Esophagus (tissue), 2 donors: ENCODE results near the gene CIC. TPM values are rescaled to one million over a fixed set of nuclear protein-coding genes. Genes with fewer than 3 reads are reported as not detected.
A peak's percentile ranks its signal among the peaks of the same experiment; 100 is the strongest.

Source experiments
- H3K27ac ChIP-seq, 2 donors: one replicate each; pipeline ENCODE4 v1.5.1; 2013; ENCODE audit warnings: low read depth in 2 of 2, mild to moderate bottlenecking in 2 of 2, inconsistent platforms in 1 of 2, low read length in 1 of 2, moderate library complexity in 1 of 2
- H3K27me3 ChIP-seq, 2 donors: one replicate each; pipeline ENCODE4 v1.6.1; 2013; ENCODE audit warnings: low read length in 2 of 2, control low read depth in 1 of 2, mild to moderate bottlenecking in 1 of 2; ENCODE audit not compliant: insufficient read depth in 2 of 2, control insufficient read depth in 1 of 2
- H3K36me3 ChIP-seq, 2 donors: one replicate each; pipeline ENCODE4 v1.6.1; 2013; ENCODE audit warnings: low read length in 1 of 2; ENCODE audit not compliant: control insufficient read depth in 2 of 2, insufficient read depth in 2 of 2
- H3K4me1 ChIP-seq, 2 donors: one replicate each; pipeline ENCODE4 v1.6.1; 2013; ENCODE audit warnings: low read length in 1 of 2; ENCODE audit not compliant: control insufficient read depth in 2 of 2, insufficient read depth in 2 of 2
- H3K4me3 ChIP-seq, 2 donors: one replicate each; pipeline ENCODE4 v1.5.1; 2013; ENCODE audit warnings: low read length in 2 of 2, mild to moderate bottlenecking in 2 of 2, low read depth in 1 of 2, moderate library complexity in 1 of 2
- H3K9me3 ChIP-seq, 2 donors: one replicate each; pipeline ENCODE4 v1.6.1; 2013; ENCODE audit warnings: mild to moderate bottlenecking in 2 of 2, low read depth in 1 of 2, low read length in 1 of 2, moderate library complexity in 1 of 2; ENCODE audit not compliant: control insufficient read depth in 2 of 2, insufficient read depth in 1 of 2
- WGBS, 2 donors: extraction: QIAGEN DNeasy Blood & Tissue Kit; methylation state at CpG; one replicate each; pipeline ENCODE4 v1.1.7; 2013; 5-methylcytosine and 5-hydroxymethylcytosine counted together
- polyA plus RNA-seq, 2 donors: library from polyadenylated mRNA; stranded (reverse); fragments of 200-250 nt; gene quantifications; one replicate each; pipeline ENCODE4 v1.2.3, GENCODE V29; 2013
- donor health status: healthy with polysubstance abuse.
- donor health status: Bipolar disorder and iron deficiency.

CIC gene
- polyA plus RNA-seq, 2 donors = 20.6 to 35.2 TPM

DNA sequence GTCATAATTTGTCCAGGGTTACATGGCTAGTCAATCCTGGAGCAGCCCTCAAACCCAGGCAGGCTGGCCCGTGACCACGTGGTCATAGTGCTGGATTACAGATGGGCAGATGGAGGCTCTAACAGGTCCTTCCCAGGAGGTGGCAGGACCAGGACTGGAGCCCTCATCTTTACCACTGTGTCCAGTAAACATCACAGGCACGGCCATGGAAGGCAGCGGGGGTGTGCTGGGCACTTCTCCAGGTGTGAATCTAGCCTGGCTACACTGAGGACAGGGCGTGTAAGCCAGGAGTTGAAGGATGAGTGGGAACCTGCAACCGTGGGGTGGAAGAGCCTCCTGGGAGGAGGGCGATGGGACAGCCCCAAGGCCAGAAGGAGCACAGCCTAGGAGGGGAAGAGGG is 6.1 kb downstream of the CIC start:
- 55 to 61% methylated on average over 7 of the region's 7 CpGs for WGBS, 2 donors
- Histone ChIP-seq H3K9me3 (no peaks in the 10 kb centered on the region), H3K4me1 (peaks cover 6 to 54% of the 10 kb centered on the region in 2 donors), H3K4me3 (no peak overlapping the region), H3K27ac (peak overlapping the region in 1 of 2 donors; percentile 50), H3K36me3 (peaks cover 0 to 37% of the 10 kb centered on the region in 2 donors), H3K27me3 (no peaks in the 10 kb centered on the region)

DNA sequence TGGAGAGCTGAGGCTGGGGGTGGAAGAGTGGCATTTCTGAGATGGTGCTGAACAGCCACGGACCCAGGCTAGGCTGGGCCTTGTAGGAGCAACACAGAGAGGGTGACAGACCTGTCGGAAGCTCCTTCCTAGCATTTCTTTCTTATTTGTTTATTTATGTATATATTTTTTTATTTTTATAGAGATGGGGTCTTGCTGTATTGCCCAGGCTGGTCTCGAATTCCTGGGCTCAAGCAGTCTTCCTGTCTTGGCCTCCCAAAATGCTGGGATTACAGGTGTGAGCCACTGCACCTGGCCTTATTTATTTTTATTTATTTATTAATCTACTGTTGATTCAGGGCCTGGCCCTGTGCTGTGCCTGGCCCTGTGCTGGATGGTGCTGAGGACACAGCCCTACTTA is 6.5 kb downstream of the CIC start:
- Histone ChIP-seq H3K36me3 (peaks cover 0 to 37% of the 10 kb centered on the region in 2 donors), H3K4me3 (no peak overlapping the region), H3K27ac (peak overlapping the region in 1 of 2 donors; percentile 50), H3K4me1 (peaks cover 4 to 51% of the 10 kb centered on the region in 2 donors), H3K27me3 (no peaks in the 10 kb centered on the region), H3K9me3 (no peaks in the 10 kb centered on the region)
- 82 to 92% methylated on average over 3 of the region's 3 CpGs for WGBS, 2 donors

DNA sequence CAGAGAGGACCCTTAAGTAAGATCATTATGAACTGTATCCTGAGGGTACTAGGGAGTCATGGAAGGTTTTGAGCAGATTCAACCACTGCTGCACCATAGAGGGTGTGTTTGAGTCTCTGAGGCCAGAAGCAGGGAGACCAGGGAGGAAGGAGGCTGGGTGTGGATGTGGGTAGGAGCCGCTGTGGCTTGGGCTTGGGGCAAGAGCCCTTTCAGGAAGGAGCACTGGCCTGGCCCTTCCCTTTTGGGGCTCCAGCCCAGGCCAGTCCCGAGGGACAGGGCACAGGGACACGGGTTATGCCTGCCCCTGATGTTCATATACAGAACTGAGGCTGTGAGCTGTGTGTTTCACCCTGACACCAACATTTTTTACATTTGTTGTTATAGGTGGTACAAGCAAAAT is 7.2 kb downstream of the CIC start:
- WGBS, 2 donors = 50 to 65% methylated on average over 3 of the region's 3 CpGs

DNA sequence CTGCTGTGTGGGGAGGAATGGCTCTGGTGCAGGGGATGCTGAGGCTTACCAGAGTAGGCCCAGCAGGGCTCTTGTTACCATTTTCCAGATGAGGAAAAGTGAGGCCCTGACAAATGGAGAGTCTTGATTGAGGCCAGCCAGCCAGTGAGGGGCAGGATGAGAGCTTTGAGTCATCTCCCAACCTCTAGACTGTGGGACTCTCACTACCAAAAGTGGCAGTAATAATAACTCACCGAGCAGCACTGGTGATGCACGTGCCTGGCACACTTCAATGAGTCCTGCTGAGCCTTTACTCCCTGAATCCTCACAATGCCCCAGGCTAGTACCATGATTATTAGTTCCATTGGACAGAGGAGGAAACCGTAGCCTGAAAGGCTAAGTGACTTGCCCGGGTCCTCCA is 7.8 kb downstream of the CIC start:
- WGBS, 2 donors = 42 to 50% methylated on average over 4 of the region's 4 CpGs
- H3K4me1 ChIP-seq = peaks cover 8 to 45% of the 10 kb centered on the region in 2 donors
- H3K4me3 ChIP-seq = no peak overlapping the region
- no peaks in the 10 kb centered on the region for H3K27me3 ChIP-seq
- no peaks in the 10 kb centered on the region for H3K9me3 ChIP-seq
- H3K27ac ChIP-seq = peak overlapping the region; percentile 4 to 44
- peaks cover 0 to 35% of the 10 kb centered on the region in 2 donors for H3K36me3 ChIP-seq

More for the DNA sequence above, 7.2 kb downstream of the CIC start:
- Histone ChIP-seq H3K36me3 (peaks cover 0 to 37% of the 10 kb centered on the region in 2 donors), H3K27ac (peak overlapping the region in 1 of 2 donors; percentile 26), H3K4me1 (peaks cover 5 to 46% of the 10 kb centered on the region in 2 donors), H3K4me3 (no peak overlapping the region), H3K9me3 (no peaks in the 10 kb centered on the region), H3K27me3 (no peaks in the 10 kb centered on the region)

DNA sequence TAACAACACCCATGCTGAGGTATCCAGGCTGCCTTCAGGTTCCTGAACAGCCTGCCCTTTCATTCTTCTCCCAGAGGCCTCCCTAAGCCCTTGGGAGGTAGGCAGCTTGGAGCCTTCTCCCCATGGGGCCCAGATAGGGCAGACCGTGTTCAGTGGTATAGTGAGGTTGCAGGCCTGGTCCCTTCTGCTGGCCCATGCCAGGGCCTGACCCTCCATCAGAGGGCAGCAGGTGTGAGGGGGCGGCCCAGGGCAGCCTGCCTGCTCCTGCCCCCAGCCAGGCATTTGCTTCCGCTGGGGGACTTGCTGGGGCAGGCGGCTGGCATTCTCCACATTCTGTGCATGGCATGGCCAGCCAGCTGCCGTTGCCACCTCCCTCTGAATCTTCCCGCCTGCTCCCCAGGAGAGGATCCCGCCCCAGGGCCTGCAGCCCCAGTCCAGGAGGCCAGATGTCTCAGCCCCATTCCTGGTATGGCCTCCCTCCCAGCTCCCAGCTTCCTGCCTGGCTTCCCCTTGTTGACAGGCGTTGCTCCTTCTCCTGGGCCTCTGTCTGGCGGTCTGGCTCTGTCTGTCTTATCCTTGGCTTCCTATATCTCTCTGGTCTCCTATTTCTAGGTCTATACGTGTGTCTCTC is 8.9 kb downstream of the CIC start:
- Histone ChIP-seq H3K4me3 (no peak overlapping the region), H3K27me3 (no peaks in the 10 kb centered on the region), H3K4me1 (peaks cover 10 to 54% of the 10 kb centered on the region in 2 donors), H3K27ac (peak overlapping the region; percentile 86 to 98), H3K36me3 (peaks cover 0 to 24% of the 10 kb centered on the region in 2 donors), H3K9me3 (no peaks in the 10 kb centered on the region)
- WGBS, 2 donors = 25 to 52% methylated on average over 10 of the region's 10 CpGs

DNA sequence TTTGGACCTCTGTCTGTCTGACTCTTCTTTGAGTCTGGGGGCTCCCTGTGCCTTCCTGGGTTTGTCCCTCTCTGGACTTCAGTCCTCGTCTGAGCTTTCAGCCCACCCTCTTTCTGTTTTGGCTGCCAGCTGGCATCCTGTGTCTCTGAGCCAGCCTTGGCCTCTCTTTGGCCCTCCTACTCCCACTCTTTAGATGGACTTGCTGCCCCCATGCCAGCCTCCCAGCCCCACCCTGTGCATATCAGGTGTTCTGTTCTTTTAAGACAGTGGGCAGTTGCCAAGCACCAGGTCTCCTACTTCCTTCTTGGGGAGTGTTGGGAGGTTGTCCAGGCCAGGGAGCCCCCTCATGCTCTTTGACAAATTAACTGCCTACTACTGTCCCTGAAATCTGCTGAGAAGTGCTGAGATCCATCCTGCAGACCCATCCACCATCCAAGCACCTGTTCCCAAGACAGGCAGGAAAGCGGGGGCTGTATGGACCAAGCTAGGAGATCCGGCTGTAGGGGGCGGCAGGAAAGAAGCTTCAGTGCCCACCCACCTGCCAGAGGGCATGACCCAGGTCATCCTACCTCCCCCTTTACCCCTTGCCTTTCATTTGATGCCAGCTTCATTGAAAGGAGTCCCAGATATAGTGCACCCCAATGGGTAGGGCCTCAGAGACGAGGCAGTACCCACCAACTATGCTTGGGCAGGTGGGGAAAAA is 9.6 kb downstream of the CIC start:
- Histone ChIP-seq H3K4me3 (no peak overlapping the region), H3K27ac (peak overlapping the region; percentile 86 to 98), H3K9me3 (no peaks in the 10 kb centered on the region), H3K27me3 (no peaks in the 10 kb centered on the region), H3K36me3 (peaks cover 0 to 18% of the 10 kb centered on the region in 2 donors), H3K4me1 (peaks cover 10 to 57% of the 10 kb centered on the region in 2 donors)
- 47 to 70% methylated on average over 5 of the region's 5 CpGs for WGBS, 2 donors

DNA sequence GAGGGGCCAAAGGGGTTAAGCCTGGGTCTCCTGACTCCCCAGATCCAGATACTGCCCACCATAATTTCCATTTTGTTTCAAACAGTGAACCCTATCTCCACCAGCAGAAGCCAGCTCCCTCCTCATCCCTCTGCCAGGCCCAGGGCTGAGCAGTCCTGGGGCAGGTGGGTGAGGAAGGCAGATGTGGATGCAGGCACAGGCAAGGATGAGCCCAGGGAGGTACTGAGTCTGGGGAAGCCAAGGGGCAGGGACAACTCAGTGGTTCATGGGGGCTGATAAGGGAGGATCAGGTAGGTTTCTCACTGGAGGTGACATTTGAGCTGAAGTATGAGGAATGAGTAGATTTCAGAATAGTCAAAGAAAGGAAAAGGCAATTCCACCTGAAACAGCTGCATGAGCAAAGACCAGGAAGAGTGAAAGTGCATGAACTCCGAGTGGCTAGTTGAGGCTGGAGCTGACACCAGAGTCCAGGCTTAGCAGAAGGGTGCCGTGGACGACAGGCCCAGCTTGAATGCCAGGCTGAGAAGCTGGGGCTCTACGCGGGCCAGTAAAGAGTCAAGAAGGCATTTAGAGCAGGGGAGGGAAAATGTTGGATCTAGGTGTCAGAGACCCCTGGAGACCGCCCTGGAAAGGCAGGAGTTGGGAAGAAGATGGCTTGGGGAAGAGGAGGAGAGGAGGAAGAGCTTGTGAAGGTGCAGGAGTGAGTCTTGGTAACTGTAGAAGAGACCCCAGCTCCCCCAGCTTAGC is 10.3 kb downstream of the CIC start:
- 9 to 13% methylated on average over 6 of the region's 6 CpGs for WGBS, 2 donors

DNA sequence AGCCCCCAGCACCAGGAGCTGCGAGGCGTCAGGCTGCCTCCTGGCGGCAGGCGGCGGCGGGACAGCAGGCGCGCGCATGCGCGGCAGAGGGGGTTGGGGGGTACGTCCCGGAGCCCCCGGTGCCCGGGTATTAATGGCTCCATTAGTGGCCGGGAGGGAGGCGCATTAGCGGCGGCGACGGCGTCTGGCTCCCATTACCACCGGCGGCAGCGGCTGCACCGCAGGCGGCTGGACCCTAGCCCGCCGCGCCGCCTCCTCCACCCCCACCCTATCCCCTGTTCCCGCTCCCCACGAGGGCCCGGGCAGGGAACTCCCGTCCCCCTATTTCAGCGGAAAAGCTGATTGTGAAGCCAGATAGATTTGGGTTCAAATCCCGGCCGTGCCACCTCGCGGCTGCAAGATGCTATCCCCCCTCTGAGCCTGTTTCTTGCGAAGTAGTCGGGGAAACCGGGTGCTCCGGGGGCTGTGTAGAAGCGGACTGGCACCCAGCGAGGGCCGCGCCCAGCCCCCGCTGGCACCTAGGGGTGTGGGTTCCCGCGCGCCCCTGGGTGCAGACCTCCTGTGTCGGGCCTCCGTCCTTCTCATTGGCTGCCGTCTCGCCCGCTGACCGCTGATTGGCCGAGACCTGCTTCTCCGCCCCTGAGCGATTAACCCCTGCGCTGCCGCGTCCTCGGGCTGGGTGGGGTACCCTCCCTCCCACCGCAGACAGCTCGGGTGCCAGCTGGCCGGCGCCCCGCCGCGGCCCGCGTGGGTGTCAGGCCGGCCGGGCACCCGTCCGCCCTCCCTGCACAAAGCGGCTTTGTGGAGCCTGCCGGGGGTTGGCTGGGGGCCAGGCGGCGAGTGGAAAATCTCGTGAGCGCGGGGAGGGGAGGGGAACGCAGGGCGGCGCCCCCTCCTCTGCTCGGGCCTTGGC is 11.1 kb downstream of the CIC start:
- Histone ChIP-seq H3K27me3 (no peaks in the 10 kb centered on the region), H3K4me1 (peaks cover 10 to 56% of the 10 kb centered on the region in 2 donors), H3K27ac (peak overlapping the region; percentile 97 to 98), H3K36me3 (peaks cover 0 to 5% of the 10 kb centered on the region in 2 donors), H3K4me3 (peak overlapping the region; percentile 60 to 63), H3K9me3 (no peaks in the 10 kb centered on the region)
- 0% methylated on average over 62 to 89 of the region's 89 CpGs for WGBS, 2 donors

More for the DNA sequence above, 10.3 kb downstream of the CIC start:
- Histone ChIP-seq H3K27me3 (no peaks in the 10 kb centered on the region), H3K36me3 (peaks cover 0 to 10% of the 10 kb centered on the region in 2 donors), H3K9me3 (no peaks in the 10 kb centered on the region), H3K27ac (peak overlapping the region; percentile 97 to 98), H3K4me1 (peaks cover 10 to 55% of the 10 kb centered on the region in 2 donors), H3K4me3 (peak overlapping the region; percentile 60 to 63)

DNA sequence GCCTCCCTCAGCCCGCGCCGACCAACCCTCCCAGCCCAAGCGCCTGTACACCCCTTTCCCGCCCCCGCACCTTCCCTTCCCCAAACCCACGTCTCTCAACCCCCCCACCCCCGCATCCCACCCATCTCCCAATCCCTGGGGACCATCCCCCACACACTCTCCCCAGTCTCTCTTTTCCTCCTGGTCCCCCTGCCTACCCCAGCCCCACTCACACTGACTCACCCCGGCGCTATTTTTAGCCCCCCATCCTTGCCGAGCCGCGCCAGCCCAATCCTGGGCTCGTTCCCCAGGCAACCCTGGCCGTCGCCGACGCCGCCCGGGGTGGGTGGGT is 11.7 kb downstream of the CIC start:
- H3K36me3 ChIP-seq = peaks cover 0 to 3% of the 10 kb centered on the region in 2 donors
- H3K4me1 ChIP-seq = peaks cover 10 to 59% of the 10 kb centered on the region in 2 donors
- H3K4me3 ChIP-seq = peak overlapping the region; percentile 60 to 63
- peak overlapping the region; percentile 97 to 98 for H3K27ac ChIP-seq
- no peaks in the 10 kb centered on the region for H3K27me3 ChIP-seq
- H3K9me3 ChIP-seq = no peaks in the 10 kb centered on the region
- 0 to 3% methylated on average over 16 to 20 of the region's 20 CpGs for WGBS, 2 donors
